IMR-90 (cell line): ENCODE results near the gene MYCBP2. TPM values are rescaled to one million over a fixed set of nuclear protein-coding genes. Genes with fewer than 3 reads are reported as not detected.

Experiments
- ATAC-seq: fragments of 200-7000 bp; cut with Tn5 transposase; 2 replicates; pipeline ENCODE4 v1.9.1; 2020; ENCODE audit warnings: low read depth, mild to moderate bottlenecking, moderate library complexity
- BruUV-seq: library from RNA; stranded (reverse); fragments of 400-500 nt; replicated peaks from 2 replicates; lab custom pipeline; 2021; lab: Mats Ljungman, UMichigan
- CTCF ChIA-PET: fragments of 300-600 bp; formaldehyde crosslinking; extraction: SDS; loops from one replicate; lab custom pipeline; 2021; ENCODE audit warnings: antibody characterized with exemption; lab: Yijun Ruan, JAX
- POLR2A ChIA-PET: fragments of 300-600 bp; sonication (Branson Sonifier 250); formaldehyde crosslinking; loops from one replicate; lab custom pipeline; 2022; ENCODE audit warnings: antibody characterized with exemption; ENCODE audit not compliant: unreplicated experiment; lab: Charles Lee
- DNase-seq: peaks from one replicate; pipeline ENCODE4 v3.0.0; 2013
- H2AFZ ChIP-seq: replicated peaks from 2 replicates; pipeline ENCODE3; 2013; ENCODE audit warnings: low read length, mild to moderate bottlenecking; ENCODE audit not compliant: poor library complexity
- H2AK5ac ChIP-seq: 2 replicates; pipeline ENCODE4 v1.6.1; 2013; ENCODE audit warnings: low read depth, low read length, inconsistent platforms
- H2AK9ac ChIP-seq: replicated peaks from 2 replicates; pipeline ENCODE3; 2013; ENCODE audit warnings: mild to moderate bottlenecking, low read depth, low read length, moderate library complexity; ENCODE audit not compliant: poor library complexity
- H2BK120ac ChIP-seq: 2 replicates; pipeline ENCODE4 v1.6.1; 2013; ENCODE audit warnings: low read depth, low read length, inconsistent platforms
- H2BK15ac ChIP-seq: 3 replicates; pipeline ENCODE4 v1.6.1; 2013; ENCODE audit warnings: low read depth, low read length, inconsistent platforms
- H2BK20ac ChIP-seq: 2 replicates; pipeline ENCODE4 v1.6.1; 2013; ENCODE audit warnings: low read depth, mild to moderate bottlenecking, inconsistent platforms, low read length, moderate library complexity
- H2BK5ac ChIP-seq: 2 replicates; pipeline ENCODE4 v1.6.1; 2013; ENCODE audit warnings: mild to moderate bottlenecking, low read depth, low read length, inconsistent platforms; ENCODE audit not compliant: poor library complexity, severe bottlenecking
- H3K14ac ChIP-seq: replicated peaks from 2 replicates; pipeline ENCODE4 v1.6.1; 2013; ENCODE audit warnings: low read depth, low read length, inconsistent platforms
- H3K18ac ChIP-seq: 2 replicates; pipeline ENCODE4 v1.6.1; 2013; ENCODE audit warnings: low read depth, low read length, control low read depth
- H3K23ac ChIP-seq: 2 replicates; pipeline ENCODE4 v1.6.1; 2013; ENCODE audit warnings: low read depth, low read length, inconsistent platforms
- H3K27ac ChIP-seq: 2 replicates; pipeline ENCODE4 v1.5.1; 2013; ENCODE audit warnings: mild to moderate bottlenecking, control low read depth, low read length; ENCODE audit not compliant: insufficient read depth
- H3K27me3 ChIP-seq: 2 replicates; pipeline ENCODE4 v1.6.1; 2013; ENCODE audit warnings: low read length; ENCODE audit not compliant: control insufficient read depth, insufficient read depth
- H3K36me3 ChIP-seq: 2 replicates; pipeline ENCODE4 v1.6.1; 2013; ENCODE audit warnings: low read length, mixed read lengths; ENCODE audit not compliant: control insufficient read depth, insufficient read depth
- H3K4ac ChIP-seq: 2 replicates; pipeline ENCODE4 v1.6.1; 2013; ENCODE audit warnings: low read depth, low read length, inconsistent platforms
- H3K4me1 ChIP-seq: 2 replicates; pipeline ENCODE4 v1.6.1; 2013; ENCODE audit warnings: low read length, mixed read lengths; ENCODE audit not compliant: control insufficient read depth, insufficient read depth
- H3K4me2 ChIP-seq: 2 replicates; pipeline ENCODE4 v1.6.1; 2013; ENCODE audit warnings: low read depth, mild to moderate bottlenecking, control low read depth, low read length, moderate library complexity
- H3K4me3 ChIP-seq: 2 replicates; pipeline ENCODE4 v1.5.1; 2013; ENCODE audit warnings: low read depth, mild to moderate bottlenecking, control low read depth, low read length, moderate library complexity; ENCODE audit not compliant: insufficient read depth
- H3K56ac ChIP-seq: 2 replicates; pipeline ENCODE4 v1.6.1; 2013; ENCODE audit warnings: low read length, inconsistent platforms; ENCODE audit not compliant: insufficient read depth; ENCODE audit errors: extremely low read depth
- H3K79me1 ChIP-seq, 2 experiments: 2 replicates each; pipeline ENCODE4 v1.6.1; 2013; ENCODE audit warnings: low read length in 2 of 2, inconsistent platforms in 1 of 2, low read depth in 1 of 2
- H3K9ac ChIP-seq: 2 replicates; pipeline ENCODE4 v1.6.1; 2013; ENCODE audit warnings: low read depth, low read length, control low read depth
- H3K9me1 ChIP-seq: 2 replicates; pipeline ENCODE4 v1.6.1; 2013; ENCODE audit warnings: low read length, inconsistent platforms; ENCODE audit not compliant: insufficient read depth
- H3K9me3 ChIP-seq: 2 replicates; pipeline ENCODE4 v1.6.1; 2013; ENCODE audit warnings: low read length; ENCODE audit not compliant: control insufficient read depth, insufficient read depth
- H4K20me1 ChIP-seq: 2 replicates; pipeline ENCODE4 v1.6.1; 2013; ENCODE audit warnings: low read length, inconsistent platforms; ENCODE audit not compliant: insufficient read depth
- H4K5ac ChIP-seq: 2 replicates; pipeline ENCODE4 v1.6.1; 2013; ENCODE audit warnings: mild to moderate bottlenecking, low read depth, low read length, control low read depth
- H4K8ac ChIP-seq, 2 experiments: 2 replicates each; pipeline ENCODE4 v1.6.1; 2013; ENCODE audit warnings: low read depth in 2 of 2, low read length in 2 of 2, control low read depth in 1 of 2, inconsistent platforms in 1 of 2
- H4K91ac ChIP-seq: 2 replicates; pipeline ENCODE4 v1.6.1; 2013; ENCODE audit warnings: low read depth, low read length, inconsistent platforms; ENCODE audit not compliant: insufficient read depth
- BHLHE40 ChIP-seq: fragments of 150-350 bp; IDR thresholded peaks from 2 replicates; pipeline ENCODE4 v1.6.1; 2016; ENCODE audit warnings: mild to moderate bottlenecking, low read depth, low read length
- CEBPB ChIP-seq: IDR thresholded peaks from 2 replicates; pipeline ENCODE4 v1.6.1; 2012; ENCODE audit warnings: low read depth, low read length, improper control_type of control experiment
- CHD1 ChIP-seq: IDR thresholded peaks from 2 replicates; pipeline ENCODE4 v1.6.1; 2012; ENCODE audit warnings: low read depth, low read length, improper control_type of control experiment
- FOS ChIP-seq: fragments of 150-350 bp; IDR thresholded peaks from 2 replicates; pipeline ENCODE4 v1.6.1; 2016; ENCODE audit warnings: low read depth, low read length
- MAFK ChIP-seq: IDR thresholded peaks from 2 replicates; pipeline ENCODE4 v1.6.1; 2012; ENCODE audit warnings: low read depth, low read length, improper control_type of control experiment
- MAZ ChIP-seq: IDR thresholded peaks from 2 replicates; pipeline ENCODE4 v1.6.1; 2012; ENCODE audit warnings: low read depth, mild to moderate bottlenecking, low read length, improper control_type of control experiment, moderate library complexity, borderline replicate concordance
- MXI1 ChIP-seq: IDR thresholded peaks from 2 replicates; pipeline ENCODE4 v1.6.1; 2012; ENCODE audit warnings: low read depth, mild to moderate bottlenecking, low read length, moderate library complexity, borderline replicate concordance
- POLR2A ChIP-seq: IDR thresholded peaks from 2 replicates; pipeline ENCODE4 v1.6.1; 2012; ENCODE audit warnings: mild to moderate bottlenecking, low read depth, low read length
- RAD21 ChIP-seq: IDR thresholded peaks from 2 replicates; pipeline ENCODE4 v1.6.1; 2012; ENCODE audit warnings: low read length, improper control_type of control experiment
- RCOR1 ChIP-seq: IDR thresholded peaks from 2 replicates; pipeline ENCODE4 v1.6.1; 2012; ENCODE audit warnings: mild to moderate bottlenecking, low read length, improper control_type of control experiment; ENCODE audit not compliant: insufficient replicate concordance
- RFX5 ChIP-seq: IDR thresholded peaks from 2 replicates; pipeline ENCODE4 v1.8.0; 2012; ENCODE audit warnings: low read depth, mild to moderate bottlenecking, low read length, moderate library complexity
- SMC3 ChIP-seq: fragments of 150-350 bp; IDR thresholded peaks from 2 replicates; pipeline ENCODE4 v1.6.1; 2016; ENCODE audit warnings: low read depth, mild to moderate bottlenecking, antibody characterized with exemption, low read length, moderate library complexity
- WGBS, 2 experiments: methylation state at CpG; one replicate each; pipeline versions ENCODE4 v1.1.5 to v1.1.7; 2013; ENCODE audit warnings: missing lambda C conversion rate in 2 of 2; ENCODE audit not compliant: insufficient read length in 1 of 2; ENCODE audit errors: extremely low coverage in 2 of 2; 5-methylcytosine and 5-hydroxymethylcytosine counted together
- dilution Hi-C: fragments of 300-500 bp; cut with HindIII; formaldehyde crosslinking; loops from one replicate; pipeline ENCODE4 v1.14.3; 2018; ENCODE audit warnings: low sequenced_read_pairs; ENCODE audit not compliant: unreplicated experiment
- in situ Hi-C: fragments of 300-500 bp; cut with MboI; formaldehyde crosslinking; loops from 3 replicates; pipeline ENCODE4 v1.14.3; 2019; ENCODE audit warnings: low sequenced_read_pairs, inconsistent platforms, mixed read lengths
- intact Hi-C: fragments of 100-400 bp; cut with micrococcal nuclease; formaldehyde crosslinking; loops from 2 replicates; pipeline ENCODE4 v1.10.0; 2022
- polyA plus RNA-seq, 3 experiments: library from polyadenylated mRNA; depleted of rRNA; stranded (reverse); fragments of >200 nt; gene quantifications; 2 replicates each; pipeline ENCODE4 v1.2.3, GENCODE V29; 2012; ENCODE audit warnings: low replicate concordance in 1 of 3
- total RNA-seq: library from RNA; depleted of rRNA; stranded (reverse); fragments of >200 nt; gene quantifications from 2 replicates; pipeline ENCODE4 v1.2.3, GENCODE V29; 2012
- TF ChIP-seq, protein P1 (sequence below): conservative IDR thresholded peaks from 2 replicates; pipeline ENCODE4 v1.5.1; 2012; ENCODE audit warnings: mild to moderate bottlenecking, low read depth, low read length, improper control_type of control experiment
- TF ChIP-seq, protein P2 (sequence below): fragments of 150-350 bp; IDR thresholded peaks from 2 replicates; pipeline ENCODE4 v1.6.1; 2016; ENCODE audit warnings: low read depth, mild to moderate bottlenecking, low read length, moderate library complexity, borderline replicate concordance
- TF ChIP-seq, protein P3 (sequence below): fragments of 150-350 bp; IDR thresholded peaks from 2 replicates; pipeline ENCODE4 v1.6.1; 2017; ENCODE audit warnings: mild to moderate bottlenecking, antibody characterized with exemption, low read length, low read depth

The MYCBP2 gene
- total and polyA plus RNA-seq, 2 of the 4 experiments (the other 2 are of a cell fraction), result 20.1 to 43.2 TPM

DNA sequence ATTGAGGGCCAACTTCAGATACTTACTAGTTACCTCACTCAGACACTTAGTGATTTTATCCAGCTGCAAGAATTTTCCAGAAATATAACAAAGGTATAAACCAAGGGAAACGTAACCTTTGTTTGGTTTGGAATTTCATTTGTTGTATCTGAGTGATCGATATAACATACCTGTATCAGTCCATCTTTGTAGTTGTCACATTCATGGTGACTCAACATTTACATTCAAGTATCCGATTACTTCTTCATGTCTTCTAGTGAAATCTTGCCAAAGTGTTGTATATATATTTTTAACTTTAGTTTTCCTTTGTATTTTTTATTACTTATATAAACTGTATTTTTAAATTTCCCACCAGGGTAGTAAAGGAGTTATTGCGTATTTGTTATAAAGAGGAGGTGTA, 16.9 kb upstream of the MYCBP2 start:
- no peak overlapping the region for H4K8ac ChIP-seq
- H3K9ac ChIP-seq, result no peak overlapping the region
- dilution Hi-C loops (no loop called here), in situ Hi-C loops (no loop called here), intact Hi-C loops (no loop called here)
- no peak overlapping the region for H2BK5ac ChIP-seq
- no peak overlapping the region for H3K14ac ChIP-seq
- BruUV-seq, result no TSS peak
- no peaks in the 10 kb centered on the region for H3K79me1 ChIP-seq
- TF ChIP-seq MAFK, result no peak
- no peak for TF ChIP-seq CEBPB
- TF ChIP-seq, protein P1, sequence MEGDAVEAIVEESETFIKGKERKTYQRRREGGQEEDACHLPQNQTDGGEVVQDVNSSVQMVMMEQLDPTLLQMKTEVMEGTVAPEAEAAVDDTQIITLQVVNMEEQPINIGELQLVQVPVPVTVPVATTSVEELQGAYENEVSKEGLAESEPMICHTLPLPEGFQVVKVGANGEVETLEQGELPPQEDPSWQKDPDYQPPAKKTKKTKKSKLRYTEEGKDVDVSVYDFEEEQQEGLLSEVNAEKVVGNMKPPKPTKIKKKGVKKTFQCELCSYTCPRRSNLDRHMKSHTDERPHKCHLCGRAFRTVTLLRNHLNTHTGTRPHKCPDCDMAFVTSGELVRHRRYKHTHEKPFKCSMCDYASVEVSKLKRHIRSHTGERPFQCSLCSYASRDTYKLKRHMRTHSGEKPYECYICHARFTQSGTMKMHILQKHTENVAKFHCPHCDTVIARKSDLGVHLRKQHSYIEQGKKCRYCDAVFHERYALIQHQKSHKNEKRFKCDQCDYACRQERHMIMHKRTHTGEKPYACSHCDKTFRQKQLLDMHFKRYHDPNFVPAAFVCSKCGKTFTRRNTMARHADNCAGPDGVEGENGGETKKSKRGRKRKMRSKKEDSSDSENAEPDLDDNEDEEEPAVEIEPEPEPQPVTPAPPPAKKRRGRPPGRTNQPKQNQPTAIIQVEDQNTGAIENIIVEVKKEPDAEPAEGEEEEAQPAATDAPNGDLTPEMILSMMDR, result no peak
- no peak for TF ChIP-seq RCOR1
- no peak for TF ChIP-seq SMC3
- no peak for TF ChIP-seq RFX5
- TF ChIP-seq MAZ, result no peak
- no peak for TF ChIP-seq FOS
- no peak for TF ChIP-seq BHLHE40
- no peak for TF ChIP-seq MXI1
- TF ChIP-seq, protein P2, sequence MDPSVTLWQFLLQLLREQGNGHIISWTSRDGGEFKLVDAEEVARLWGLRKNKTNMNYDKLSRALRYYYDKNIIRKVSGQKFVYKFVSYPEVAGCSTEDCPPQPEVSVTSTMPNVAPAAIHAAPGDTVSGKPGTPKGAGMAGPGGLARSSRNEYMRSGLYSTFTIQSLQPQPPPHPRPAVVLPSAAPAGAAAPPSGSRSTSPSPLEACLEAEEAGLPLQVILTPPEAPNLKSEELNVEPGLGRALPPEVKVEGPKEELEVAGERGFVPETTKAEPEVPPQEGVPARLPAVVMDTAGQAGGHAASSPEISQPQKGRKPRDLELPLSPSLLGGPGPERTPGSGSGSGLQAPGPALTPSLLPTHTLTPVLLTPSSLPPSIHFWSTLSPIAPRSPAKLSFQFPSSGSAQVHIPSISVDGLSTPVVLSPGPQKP, result no peak
- TF ChIP-seq, protein P3, sequence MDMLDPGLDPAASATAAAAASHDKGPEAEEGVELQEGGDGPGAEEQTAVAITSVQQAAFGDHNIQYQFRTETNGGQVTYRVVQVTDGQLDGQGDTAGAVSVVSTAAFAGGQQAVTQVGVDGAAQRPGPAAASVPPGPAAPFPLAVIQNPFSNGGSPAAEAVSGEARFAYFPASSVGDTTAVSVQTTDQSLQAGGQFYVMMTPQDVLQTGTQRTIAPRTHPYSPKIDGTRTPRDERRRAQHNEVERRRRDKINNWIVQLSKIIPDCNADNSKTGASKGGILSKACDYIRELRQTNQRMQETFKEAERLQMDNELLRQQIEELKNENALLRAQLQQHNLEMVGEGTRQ, result no peak
- TF ChIP-seq CHD1, result no peak
- no peak for TF ChIP-seq RAD21
- no peak for TF ChIP-seq POLR2A
- H3K27me3 ChIP-seq, result peaks cover 12% of the 10 kb centered on the region
- ATAC-seq (no peak), DNase-seq (no peak)
- H3K4me3 ChIP-seq, result no peak overlapping the region
- ChIA-PET POLR2A (no interaction called here), CTCF (no interaction called here)
- no peak overlapping the region for H2AK5ac ChIP-seq
- no peak overlapping the region for H2BK15ac ChIP-seq
- H3K4me2 ChIP-seq, result no peak overlapping the region
- H3K36me3 ChIP-seq, result no peaks in the 10 kb centered on the region
- H4K20me1 ChIP-seq, result no peaks in the 10 kb centered on the region
- no peak overlapping the region for H3K23ac ChIP-seq
- H3K9me1 ChIP-seq, result no peaks in the 10 kb centered on the region
- no peak overlapping the region for H3K4ac ChIP-seq
- H4K91ac ChIP-seq, result no peak overlapping the region
- H2BK20ac ChIP-seq, result no peak overlapping the region
- H2AK9ac ChIP-seq, result no peak overlapping the region
- no peak overlapping the region for H2AFZ ChIP-seq
- no peak overlapping the region for H3K18ac ChIP-seq
- H4K5ac ChIP-seq, result no peak overlapping the region
- H3K9me3 ChIP-seq, result no peaks in the 10 kb centered on the region
- no peak overlapping the region for H3K56ac ChIP-seq
- H2BK120ac ChIP-seq, result no peak overlapping the region
- WGBS, 2 experiments, result no CpG with 5 or more reads among the region's 4 CpGs
- H3K27ac ChIP-seq, result no peak overlapping the region
- H3K4me1 ChIP-seq, result no peaks in the 10 kb centered on the region
